Astrocyte (in vitro differentiated cells and primary cell): ENCODE measurements around the gene DSG3. TPM values are rescaled to one million over a fixed set of nuclear protein-coding genes. Genes with fewer than 3 reads are reported as not detected.

Experiments
- DNase-seq: peaks from one replicate; pipeline ENCODE4 v3.0.0-alpha.2; 2010; ENCODE audit warnings: low read depth
- FAIRE-seq: peaks from 2 replicates; lab custom pipeline; 2011; peaks lifted over from hg19 to GRCh38; lab: Jason Lieb, UNC
- H2AFZ ChIP-seq: 2 replicates; pipeline ENCODE4 v1.6.0; 2012; ENCODE audit warnings: low read depth, low read length, inconsistent platforms
- H3K27ac ChIP-seq: 2 replicates; pipeline ENCODE4 v1.5.1; 2011; ENCODE audit warnings: low read depth, low read length, inconsistent platforms
- H3K27me3 ChIP-seq: 2 replicates; pipeline ENCODE4 v1.6.0; 2011; ENCODE audit warnings: low read length, inconsistent platforms; ENCODE audit not compliant: insufficient read depth
- H3K36me3 ChIP-seq: 2 replicates; pipeline ENCODE4 v1.5.1; 2011; ENCODE audit warnings: low read length, inconsistent platforms; ENCODE audit not compliant: insufficient read depth
- H3K4me1 ChIP-seq: 2 replicates; pipeline ENCODE4 v1.5.1; 2011; ENCODE audit warnings: low read length, inconsistent platforms; ENCODE audit not compliant: insufficient read depth
- H3K4me2 ChIP-seq: 2 replicates; pipeline ENCODE4 v1.6.0; 2012; ENCODE audit warnings: low read length, inconsistent platforms
- H3K4me3 ChIP-seq: 2 replicates; pipeline ENCODE4 v1.5.1; 2011; ENCODE audit warnings: low read depth, mild to moderate bottlenecking, low read length, inconsistent platforms; ENCODE audit not compliant: insufficient read depth
- H3K79me2 ChIP-seq: 2 replicates; pipeline ENCODE4 v1.6.0; 2012; ENCODE audit warnings: mild to moderate bottlenecking, low read length, inconsistent platforms; ENCODE audit not compliant: insufficient read depth
- H3K9ac ChIP-seq: 2 replicates; pipeline ENCODE4 v1.6.0; 2012; ENCODE audit warnings: mild to moderate bottlenecking, low read length, inconsistent platforms
- H3K9me3 ChIP-seq: 2 replicates; pipeline ENCODE4 v1.5.1; 2012; ENCODE audit warnings: low read depth, mild to moderate bottlenecking, low read length, inconsistent platforms; ENCODE audit not compliant: insufficient read depth
- H4K20me1 ChIP-seq: 2 replicates; pipeline ENCODE4 v1.6.0; 2012; ENCODE audit warnings: low read length, inconsistent platforms; ENCODE audit not compliant: insufficient read depth
- H3K27ac Mint-ChIP-seq: one replicate; pipeline ENCODE4 v1.8.0; 2021; ENCODE audit warnings: mild to moderate bottlenecking, mixed read lengths; ENCODE audit not compliant: unreplicated experiment
- H3K27me3 Mint-ChIP-seq: one replicate; pipeline ENCODE4 v1.8.0; 2021; ENCODE audit warnings: low read depth, mixed read lengths; ENCODE audit not compliant: unreplicated experiment
- H3K36me3 Mint-ChIP-seq: one replicate; pipeline ENCODE4 v1.8.0; 2021; ENCODE audit warnings: low read depth, mixed read lengths; ENCODE audit not compliant: unreplicated experiment
- H3K4me1 Mint-ChIP-seq: one replicate; pipeline ENCODE4 v1.8.0; 2021; ENCODE audit warnings: low read depth, mixed read lengths; ENCODE audit not compliant: unreplicated experiment
- H3K4me3 Mint-ChIP-seq: one replicate; pipeline ENCODE4 v1.8.0; 2021; ENCODE audit warnings: mild to moderate bottlenecking, moderate library complexity, mixed read lengths; ENCODE audit not compliant: unreplicated experiment
- H3K9me3 Mint-ChIP-seq: one replicate; pipeline ENCODE4 v1.8.0; 2021; ENCODE audit warnings: mild to moderate bottlenecking, mixed read lengths; ENCODE audit not compliant: unreplicated experiment
- CTCF ChIP-seq: IDR thresholded peaks from 2 replicates; pipeline ENCODE4 v1.5.1; 2011; ENCODE audit warnings: low read depth, mild to moderate bottlenecking, inconsistent platforms, low read length, moderate library complexity; ENCODE audit not compliant: insufficient read depth
- EZH2 ChIP-seq: IDR thresholded peaks from 2 replicates; pipeline ENCODE4 v1.6.1; 2012; ENCODE audit warnings: mild to moderate bottlenecking, low read length, inconsistent platforms; ENCODE audit not compliant: insufficient read depth
- total RNA-seq: library from RNA; stranded (reverse); gene quantifications from 2 replicates; pipeline ENCODE4 v1.2.1, GENCODE V29; 2021

DSG3 gene
- total RNA-seq, 1 donor from 2014 or later, result 0.64 TPM

- Mint-ChIP-seq H3K4me3 (no peak overlapping the region), H3K36me3 (no peaks in the 10 kb centered on the region), H3K4me1 (peaks cover 40% of the 10 kb centered on the region), H3K9me3 (no peaks in the 10 kb centered on the region), H3K27me3 (no peaks in the 10 kb centered on the region), H3K27ac (no peak overlapping the region)
- Histone ChIP-seq H3K4me1 (peaks cover 9% of the 10 kb centered on the region), H3K79me2 (no peaks in the 10 kb centered on the region), H3K9ac (no peak overlapping the region), H3K27ac (no peak overlapping the region), H4K20me1 (no peaks in the 10 kb centered on the region), H2AFZ (no peak overlapping the region), H3K4me3 (no peak overlapping the region), H3K9me3 (no peaks in the 10 kb centered on the region), H3K4me2 (no peak overlapping the region), H3K27me3 (no peaks in the 10 kb centered on the region), H3K36me3 (no peaks in the 10 kb centered on the region)
- DNase-seq, result no peak
- TF ChIP-seq EZH2 (no peak), CTCF (no peak)
- no peak for FAIRE-seq
These were observed 43.3 kb downstream of the DSG3 start for GRCh38 chr18:31490833-31491232.

- H3K9me3 ChIP-seq, result no peaks in the 10 kb centered on the region
- H3K4me1 ChIP-seq, result peaks cover 9% of the 10 kb centered on the region
- H3K4me3 Mint-ChIP-seq, result no peak overlapping the region
These were observed 44.0 kb downstream of the DSG3 start for GRCh38 chr18:31491586-31491985.

More at GRCh38 chr18:31491586-31491985, 44.0 kb downstream of the DSG3 start:
- Histone ChIP-seq H2AFZ (no peak overlapping the region), H3K36me3 (no peaks in the 10 kb centered on the region), H3K4me2 (no peak overlapping the region), H4K20me1 (no peaks in the 10 kb centered on the region), H3K9ac (no peak overlapping the region), H3K79me2 (no peaks in the 10 kb centered on the region), H3K4me3 (no peak overlapping the region), H3K27me3 (no peaks in the 10 kb centered on the region), H3K27ac (no peak overlapping the region)
- no peaks in the 10 kb centered on the region for H3K27me3 Mint-ChIP-seq
- H3K36me3 Mint-ChIP-seq, result no peaks in the 10 kb centered on the region
- FAIRE-seq (no peak), DNase-seq (no peak)
- H3K27ac Mint-ChIP-seq, result no peak overlapping the region
- H3K4me1 Mint-ChIP-seq, result peaks cover 33% of the 10 kb centered on the region
- TF ChIP-seq EZH2 (no peak), CTCF (no peak)
- no peaks in the 10 kb centered on the region for H3K9me3 Mint-ChIP-seq
